Thymus (tissue), 11 donors: ENCODE measurements around the gene CALN1. TPM values are rescaled to one million over a fixed set of nuclear protein-coding genes. Genes with fewer than 3 reads are reported as not detected.
A peak's percentile ranks its signal among the peaks of the same experiment; 100 is the strongest.

Experiments used
- DNase-seq, 9 donors: peaks; one replicate each; pipeline ENCODE4 v3.0.0-alpha.2; 2013; ENCODE audit warnings: low spot score in 9 of 9, low read depth in 6 of 9, missing footprints in 1 of 9
- H3K27ac ChIP-seq, 2 donors: one replicate each; pipeline ENCODE4 v1.5.1; 2013; ENCODE audit warnings: control low read depth in 1 of 2, low read depth in 1 of 2, low read length in 1 of 2, mild to moderate bottlenecking in 1 of 2, moderate library complexity in 1 of 2
- H3K27me3 ChIP-seq, 2 donors: one replicate each; pipeline ENCODE4 v1.5.1; 2013; ENCODE audit warnings: low read length in 1 of 2; ENCODE audit not compliant: control insufficient read depth in 2 of 2, insufficient read depth in 1 of 2
- H3K36me3 ChIP-seq, 2 donors: one replicate each; pipeline ENCODE4 v1.5.1; 2013; ENCODE audit warnings: low read length in 1 of 2, mild to moderate bottlenecking in 1 of 2, moderate library complexity in 1 of 2; ENCODE audit not compliant: control insufficient read depth in 2 of 2, insufficient read depth in 2 of 2
- H3K4me1 ChIP-seq, 2 donors: one replicate each; pipeline ENCODE4 v1.5.1; 2013; ENCODE audit warnings: low read length in 2 of 2; ENCODE audit not compliant: control insufficient read depth in 2 of 2, insufficient read depth in 2 of 2
- H3K4me3 ChIP-seq, 2 donors: one replicate each; pipeline ENCODE4 v1.5.1; 2013; ENCODE audit warnings: low read length in 2 of 2, control low read depth in 1 of 2, mild to moderate bottlenecking in 1 of 2
- H3K9me3 ChIP-seq, 2 donors: one replicate each; pipeline ENCODE4 v1.5.1; 2013; ENCODE audit warnings: low read length in 1 of 2, mild to moderate bottlenecking in 1 of 2; ENCODE audit not compliant: control insufficient read depth in 2 of 2, insufficient read depth in 1 of 2
- WGBS: extraction: QIAGEN DNeasy Blood & Tissue Kit; methylation state at CpG from one replicate; pipeline ENCODE4 v1.1.7; 2013; 5-methylcytosine and 5-hydroxymethylcytosine counted together
- polyA plus RNA-seq: library from polyadenylated mRNA; stranded (reverse); fragments of 200-250 nt; gene quantifications from one replicate; pipeline ENCODE4 v1.2.3, GENCODE V29; 2013
- total RNA-seq: library from RNA; stranded (reverse); fragments of 120-200 nt; gene quantifications from one replicate; pipeline ENCODE4 v1.2.4, GENCODE V29; 2013
- donor health status: healthy.

CALN1 gene
- total and polyA plus RNA-seq, 2 donors: 9.0 to 36.8 TPM

DNA sequence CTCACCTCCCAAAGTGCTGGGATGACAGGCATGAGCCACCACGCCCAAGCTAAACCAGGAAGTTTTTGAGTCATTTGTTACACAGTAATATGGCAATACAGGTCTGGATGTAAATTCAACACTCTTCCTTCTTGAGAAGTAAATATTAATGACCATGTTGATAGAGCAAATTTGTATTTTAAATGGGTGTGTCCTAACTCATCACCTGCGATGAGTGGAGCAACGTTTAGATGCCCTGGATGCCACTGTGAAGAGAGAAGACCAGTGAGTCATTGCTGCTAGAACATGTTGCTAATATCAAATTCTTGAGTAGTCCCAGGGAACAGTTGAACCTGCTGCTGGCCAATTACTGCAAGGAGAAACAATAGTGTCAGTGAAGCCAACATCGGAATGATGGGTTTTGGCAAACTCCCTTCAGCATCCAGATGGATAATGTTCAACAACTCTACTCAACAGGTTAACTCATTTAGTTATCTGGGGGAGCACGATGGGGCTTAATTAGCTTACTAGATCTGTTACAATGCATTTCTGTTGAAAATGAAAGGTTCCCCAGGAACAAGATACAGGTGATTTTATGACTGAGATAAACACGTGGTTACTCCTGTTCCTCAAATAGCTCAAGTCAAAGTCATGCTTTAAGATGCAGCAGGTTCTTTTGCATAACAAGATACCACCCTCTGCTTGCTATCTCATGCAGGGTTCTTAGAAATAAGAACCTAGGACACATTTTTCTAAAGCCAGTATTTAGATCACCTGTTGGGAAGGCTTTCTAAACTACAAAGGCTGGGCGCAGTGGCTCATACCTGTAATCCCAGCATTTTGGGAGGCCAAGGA lies 146.8 kb downstream of the CALN1 start:
- 85% methylated on average over 7 of the region's 7 CpGs for WGBS
- peaks cover 0 to 3% of the 10 kb centered on the region in 2 donors for H3K9me3 ChIP-seq
- H3K4me1 ChIP-seq: peaks cover 19 to 54% of the 10 kb centered on the region in 2 donors
- H3K4me3 ChIP-seq: no peak overlapping the region
- no peaks in the 10 kb centered on the region for H3K27me3 ChIP-seq
- H3K36me3 ChIP-seq: peaks cover 30 to 71% of the 10 kb centered on the region in 2 donors
- H3K27ac ChIP-seq: peak overlapping the region; percentile 4 to 40
- peak in 1 of 9 donors; percentile 37 for DNase-seq

DNA sequence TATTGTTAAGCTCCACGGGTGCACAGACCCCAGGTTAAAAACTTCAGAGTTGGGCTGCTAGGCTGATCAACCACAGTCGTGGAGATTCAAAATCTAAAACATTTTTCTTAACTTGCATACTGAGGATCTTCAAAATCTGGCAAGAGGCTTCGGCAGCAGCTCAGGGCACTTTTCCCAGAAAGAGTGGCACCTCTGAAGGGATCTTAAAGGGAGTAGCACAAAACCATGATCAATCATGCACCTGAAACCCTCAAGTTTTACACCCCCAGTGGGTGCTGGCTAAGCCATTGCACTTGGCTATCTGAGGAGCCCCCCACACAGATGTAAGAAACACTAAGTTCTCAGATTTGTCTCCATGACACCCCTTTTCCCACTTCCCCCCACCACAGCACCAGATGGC lies 151.7 kb downstream of the CALN1 start:
- Histone ChIP-seq H3K27me3 (no peaks in the 10 kb centered on the region), H3K4me3 (no peak overlapping the region), H3K9me3 (peaks cover 1 to 3% of the 10 kb centered on the region in 2 donors), H3K4me1 (peaks cover 11 to 30% of the 10 kb centered on the region in 2 donors), H3K36me3 (peaks cover 25 to 58% of the 10 kb centered on the region in 2 donors), H3K27ac (peak overlapping the region in 1 of 2 donors; percentile 50)
- 79% methylated on average over 3 of the region's 3 CpGs for WGBS
- no peak for DNase-seq

DNA sequence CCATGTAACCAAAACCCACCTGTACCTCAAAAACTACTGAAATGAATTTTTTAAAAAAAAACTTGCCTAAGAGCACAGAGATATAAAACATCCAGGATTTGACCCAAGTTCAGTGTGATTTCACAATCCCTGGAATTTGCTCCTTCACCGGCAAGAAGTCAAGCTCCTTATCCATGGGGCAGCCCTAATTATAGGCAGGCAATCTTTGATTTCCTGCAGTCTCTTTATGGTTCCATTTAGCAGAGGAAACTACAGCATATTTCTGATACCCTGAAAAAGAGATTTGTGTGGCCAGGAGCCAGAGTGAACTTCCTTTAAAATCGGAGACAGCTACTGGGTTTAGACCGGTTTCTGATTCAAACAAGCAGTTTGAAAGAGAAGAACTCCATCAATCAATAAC lies 154.1 kb downstream of the CALN1 start:
- Histone ChIP-seq H3K9me3 (peaks cover 1 to 3% of the 10 kb centered on the region in 2 donors), H3K27ac (no peak overlapping the region), H3K4me3 (no peak overlapping the region), H3K27me3 (no peaks in the 10 kb centered on the region), H3K4me1 (peaks cover 2 to 21% of the 10 kb centered on the region in 2 donors), H3K36me3 (peaks cover 9 to 47% of the 10 kb centered on the region in 2 donors)
- no peak for DNase-seq
- 78% methylated on average over 3 of the region's 3 CpGs for WGBS

DNA sequence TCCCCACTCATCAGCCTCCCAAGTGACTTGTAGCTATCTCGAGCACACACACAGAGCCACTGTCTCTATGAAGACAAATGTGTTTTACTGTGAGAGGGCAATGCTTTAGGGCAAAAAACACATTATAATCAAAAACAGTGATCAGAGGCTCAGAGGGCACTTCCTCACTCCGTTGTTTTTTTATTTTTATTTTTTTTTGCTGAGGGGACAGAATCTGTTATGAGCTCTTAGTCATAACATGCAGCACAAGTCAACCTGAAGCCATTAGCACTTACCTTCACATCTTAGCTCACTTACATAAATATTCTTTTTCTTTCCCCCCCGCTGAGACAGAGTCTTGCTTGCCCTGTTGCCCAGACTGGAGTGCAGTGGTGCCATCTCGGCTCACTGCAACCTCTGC lies 157.7 kb downstream of the CALN1 start:
- Histone ChIP-seq H3K27me3 (no peaks in the 10 kb centered on the region), H3K4me1 (peaks cover 0 to 2% of the 10 kb centered on the region in 2 donors), H3K36me3 (peaks cover 18 to 39% of the 10 kb centered on the region in 2 donors), H3K4me3 (no peak overlapping the region), H3K9me3 (peaks cover 1 to 19% of the 10 kb centered on the region in 2 donors), H3K27ac (no peak overlapping the region)
- DNase-seq: no peak
- 79% methylated on average over 4 of the region's 4 CpGs for WGBS

DNA sequence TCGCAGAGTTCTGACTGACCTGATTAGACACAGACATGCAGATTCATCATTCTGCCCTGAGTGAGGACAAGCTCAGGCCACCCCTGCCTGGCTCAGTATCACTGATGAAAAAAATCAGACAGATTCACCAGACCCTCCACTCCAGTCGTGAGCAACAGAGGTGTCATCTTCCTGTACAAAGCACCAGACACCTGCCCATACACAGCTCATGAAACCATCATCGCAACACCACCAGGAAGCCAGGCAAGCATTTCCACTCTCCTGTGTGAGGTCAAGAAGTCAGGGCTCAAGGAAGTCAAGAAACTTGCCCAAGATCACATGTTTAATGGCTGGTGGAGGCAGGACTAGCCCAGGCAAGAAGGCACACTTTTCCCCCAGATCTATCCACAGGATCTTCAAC lies 163.0 kb downstream of the CALN1 start:
- WGBS: 96% methylated on average over 3 of the region's 3 CpGs
- Histone ChIP-seq H3K4me1 (no peaks in the 10 kb centered on the region), H3K27me3 (no peaks in the 10 kb centered on the region), H3K36me3 (peaks cover 17 to 32% of the 10 kb centered on the region in 2 donors), H3K9me3 (peaks cover 2 to 35% of the 10 kb centered on the region in 2 donors), H3K27ac (no peak overlapping the region), H3K4me3 (no peak overlapping the region)
- no peak for DNase-seq

DNA sequence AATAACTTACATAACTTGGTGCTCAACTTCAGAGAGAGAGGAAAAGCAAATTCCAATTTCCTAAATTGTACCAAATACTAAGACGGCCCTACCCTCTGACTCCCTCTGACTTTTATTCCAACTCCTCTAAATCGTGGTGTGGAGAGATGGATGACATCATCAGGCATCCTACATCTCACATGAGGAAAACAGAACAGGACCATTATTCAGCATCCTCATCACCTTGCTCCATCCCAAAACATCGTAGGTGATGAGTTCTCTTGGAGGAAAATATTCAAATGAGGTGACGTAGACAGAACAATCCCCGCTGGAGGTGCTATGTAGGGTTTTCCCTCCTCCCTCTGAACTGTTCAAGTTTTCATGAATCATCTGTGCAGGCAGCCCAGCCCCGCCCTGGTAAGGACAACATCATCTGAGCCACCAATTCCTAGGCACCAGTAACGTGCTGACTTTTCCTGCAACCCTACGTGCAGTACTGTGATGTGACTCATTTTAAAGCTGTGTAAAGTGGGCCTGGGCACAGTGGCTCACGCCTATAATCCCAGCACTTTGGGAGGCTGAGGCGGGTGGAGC lies 167.2 kb downstream of the CALN1 start:
- peaks cover 2 to 16% of the 10 kb centered on the region in 2 donors for H3K9me3 ChIP-seq
- H3K4me3 ChIP-seq: no peak overlapping the region
- no peak overlapping the region for H3K27ac ChIP-seq
- no peaks in the 10 kb centered on the region for H3K27me3 ChIP-seq
- H3K4me1 ChIP-seq: peaks cover 0 to 4% of the 10 kb centered on the region in 2 donors
- DNase-seq: no peak
- peaks cover 4 to 25% of the 10 kb centered on the region in 2 donors for H3K36me3 ChIP-seq
- 97% methylated on average over 10 of the region's 10 CpGs for WGBS

DNA sequence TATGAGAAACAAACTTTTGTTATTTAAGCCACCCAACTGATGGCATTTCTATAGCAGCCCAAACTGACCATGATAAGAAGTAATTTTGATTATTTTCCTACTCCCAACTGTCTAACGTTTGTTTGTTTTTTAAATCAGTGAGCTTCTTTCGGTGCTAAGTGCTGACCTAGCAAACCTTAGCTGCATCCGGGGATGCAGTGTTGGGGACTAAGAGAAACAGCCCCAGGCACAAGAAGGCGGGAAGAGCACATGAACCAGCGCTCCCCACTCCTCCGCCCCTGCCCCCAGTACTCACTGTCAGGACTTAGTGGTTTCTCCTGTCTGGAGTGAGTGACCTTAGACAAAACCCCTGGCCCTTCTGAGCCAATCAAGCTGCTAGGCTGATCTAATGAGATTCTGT lies 168.8 kb downstream of the CALN1 start:
- Histone ChIP-seq H3K36me3 (peaks cover 3 to 24% of the 10 kb centered on the region in 2 donors), H3K4me1 (peaks cover 0 to 9% of the 10 kb centered on the region in 2 donors), H3K27me3 (no peaks in the 10 kb centered on the region), H3K9me3 (peaks cover 2 to 9% of the 10 kb centered on the region in 2 donors), H3K27ac (no peak overlapping the region), H3K4me3 (no peak overlapping the region)
- no peak for DNase-seq
- 97% methylated on average over 6 of the region's 6 CpGs for WGBS

DNA sequence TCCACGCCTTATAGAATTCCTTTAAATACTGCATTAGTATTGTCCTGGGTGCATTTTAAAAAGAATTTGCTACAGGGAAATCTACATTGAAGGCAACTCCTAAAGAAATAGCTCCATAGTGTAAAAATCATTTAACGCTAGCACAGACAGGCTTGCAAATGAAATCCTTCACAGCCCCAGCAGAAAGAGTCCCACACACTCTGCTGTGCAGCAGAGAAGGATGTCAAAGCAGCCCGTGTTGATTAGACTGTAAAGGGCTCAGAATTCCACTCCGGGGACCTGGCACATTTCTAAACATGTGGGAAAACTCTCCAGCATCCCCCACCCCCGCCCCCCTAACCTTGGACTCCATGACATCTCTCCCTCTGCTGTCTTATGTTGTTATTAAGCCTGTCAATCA lies 176.8 kb downstream of the CALN1 start:
- Histone ChIP-seq H3K27ac (no peak overlapping the region), H3K4me1 (peaks cover 10 to 34% of the 10 kb centered on the region in 2 donors), H3K4me3 (no peak overlapping the region), H3K36me3 (peaks cover 0 to 21% of the 10 kb centered on the region in 2 donors), H3K27me3 (no peaks in the 10 kb centered on the region), H3K9me3 (no peaks in the 10 kb centered on the region)
- WGBS: 98% methylated on average over 5 of the region's 5 CpGs
- no peak for DNase-seq

DNA sequence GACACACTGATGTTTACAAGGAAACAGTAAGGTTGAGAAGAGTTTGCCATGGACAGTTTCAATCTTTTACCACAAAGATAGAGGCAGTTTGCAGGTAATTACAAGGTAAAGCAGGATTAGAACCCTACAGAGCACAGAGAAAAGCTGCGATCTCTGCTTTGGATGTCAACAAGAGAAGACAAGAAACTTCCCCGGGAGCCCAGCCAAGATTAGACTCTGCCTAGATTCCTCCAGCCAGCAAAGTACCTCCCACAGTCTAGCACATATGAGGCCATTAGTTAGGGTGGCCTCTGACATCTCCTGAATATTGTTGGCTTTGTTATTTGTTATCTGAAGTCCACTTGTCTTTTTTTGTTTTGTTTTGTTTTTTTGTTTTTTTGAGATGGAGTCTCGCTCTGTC lies 178.1 kb downstream of the CALN1 start:
- DNase-seq: no peak

More for the DNA sequence above, 178.1 kb downstream of the CALN1 start:
- WGBS: 93% methylated on average over 3 of the region's 3 CpGs
- Histone ChIP-seq H3K27me3 (no peaks in the 10 kb centered on the region), H3K4me1 (peaks cover 10 to 31% of the 10 kb centered on the region in 2 donors), H3K36me3 (peaks cover 0 to 22% of the 10 kb centered on the region in 2 donors), H3K4me3 (no peak overlapping the region), H3K9me3 (no peaks in the 10 kb centered on the region), H3K27ac (peak overlapping the region in 1 of 2 donors; percentile 0)
